HG03097 (cell line): ENCODE results near the gene EFNA2.

Source experiments
- ATAC-seq: cut with Tn5 transposase; IDR thresholded peaks from one replicate; pipeline ENCODE4 v1.9.1; 2021; ENCODE audit not compliant: unreplicated experiment, low FRiP score

The EFNA2 gene

GRCh38 chr19:1350867-1351266 is 65.2 kb downstream of the EFNA2 start:
- ATAC-seq: no peak
